ENCODE measurements around the gene ARL4D.

- no peak for TF ChIP-seq EZH2 (IDR thresholded peaks at IDR 0.05)
- no peak for TF ChIP-seq POLR2A (IDR thresholded peaks at IDR 0.05; ENCODE audit: borderline replicate concordance, extremely low read depth, insufficient read depth, insufficient read length)
- TF ChIP-seq CTCF (IDR thresholded peaks at IDR 0.05 in 2 of 3, conservative IDR thresholded peaks at IDR 0.05 in 1 of 3; ENCODE audit: borderline replicate concordance in 1 of 3, insufficient read depth in 1 of 3, low read depth in 2 of 3, low read length in 2 of 3) = no peak
- TF ChIP-seq POLR2AphosphoS5 (IDR thresholded peaks at IDR 0.05; ENCODE audit: low read depth, low read length) = no peak
- TF ChIP-seq ZNF274 (IDR thresholded peaks at IDR 0.05; ENCODE audit: low read depth, low read length) = no peak
- no peak for TF ChIP-seq EZH2phosphoT487 (IDR thresholded peaks at IDR 0.05; ENCODE audit: borderline replicate concordance)
- TF ChIP-seq MAX (IDR thresholded peaks at IDR 0.05) = no peak
- no peak for TF ChIP-seq CEBPB (IDR thresholded peaks at IDR 0.05; ENCODE audit: low read depth)
- TF ChIP-seq SRF (IDR thresholded peaks at IDR 0.05; ENCODE audit: low read depth) = no peak
- no peak for TF ChIP-seq JUND (IDR thresholded peaks at IDR 0.05)
- no peak for TF ChIP-seq RAD21 (IDR thresholded peaks at IDR 0.05; ENCODE audit: low read depth)
- no peak for TF ChIP-seq REST (IDR thresholded peaks at IDR 0.05; ENCODE audit: low read depth)
These were observed 44.4 kb upstream of the ARL4D start for GRCh38 chr17:43354371-43354770.

All from HCT116 (cell line).